ENCODE results near the gene DCXR. TPM values are rescaled to one million over a fixed set of nuclear protein-coding genes. Genes with fewer than 3 reads are reported as not detected.
A peak's percentile ranks its signal among the peaks of the same experiment; 100 is the strongest.

Gene DCXR
- total RNA-seq, 2 experiments from 2014 or later: 103 to 119 TPM

DNA sequence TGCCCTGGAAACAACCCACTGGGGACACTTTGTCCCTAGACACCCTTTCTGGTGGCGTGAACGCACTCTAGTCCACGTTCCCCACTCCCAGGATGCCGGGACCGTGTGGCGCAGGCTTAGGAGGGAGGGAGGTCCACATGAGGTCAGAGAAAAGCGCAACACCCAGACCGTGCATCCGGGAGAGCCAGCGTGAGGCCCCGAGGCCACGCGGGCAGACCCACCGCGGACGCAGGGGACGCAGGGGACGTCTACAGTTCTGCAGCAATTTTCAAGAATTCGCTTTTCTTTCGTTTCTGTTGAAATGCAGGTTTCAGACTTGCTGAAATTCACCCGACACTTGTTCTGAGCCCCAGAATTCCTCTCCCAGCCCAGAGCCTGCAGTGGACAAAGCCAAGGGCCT, 9.4 kb upstream of the DCXR start:
- CTCF ChIA-PET: no interaction called here

DNA sequence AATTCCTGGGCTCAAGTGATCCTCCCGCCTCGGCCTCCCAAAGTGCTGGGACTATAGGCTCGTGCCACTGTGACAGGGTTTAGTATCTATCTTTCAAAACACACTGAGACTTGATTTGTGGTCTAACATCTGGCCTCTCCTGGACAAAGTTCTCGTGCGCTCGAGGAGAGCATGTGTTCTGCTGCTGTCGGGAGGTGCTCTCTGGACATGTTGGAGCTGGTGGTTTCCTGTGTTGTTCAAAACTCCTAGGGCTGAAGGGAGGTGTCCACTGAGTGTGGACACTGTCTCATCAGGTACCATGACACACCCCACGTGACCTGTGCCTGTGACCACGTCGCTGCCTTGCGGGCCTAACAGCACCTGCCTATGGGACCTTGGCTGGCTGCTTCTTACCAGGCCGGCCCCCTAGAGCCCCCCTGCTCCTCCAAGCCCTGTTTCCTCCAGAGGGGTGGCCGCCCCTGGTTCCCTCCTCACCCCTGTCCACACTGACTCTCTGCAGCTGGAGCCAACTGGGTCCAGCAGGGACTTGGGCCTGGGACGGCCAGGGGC, 8.5 kb upstream of the DCXR start:
- Mint-ChIP-seq H3K4me3 (no peak overlapping the region), H3K4me1 (ENCODE audit: low read depth) (peaks cover 14% of the 10 kb centered on the region)

More for the DNA sequence above, 9.4 kb upstream of the DCXR start:
- intact Hi-C loops (cut with DNase I, micrococcal nuclease): no loop called here
- TF ChIP-seq, protein P1, sequence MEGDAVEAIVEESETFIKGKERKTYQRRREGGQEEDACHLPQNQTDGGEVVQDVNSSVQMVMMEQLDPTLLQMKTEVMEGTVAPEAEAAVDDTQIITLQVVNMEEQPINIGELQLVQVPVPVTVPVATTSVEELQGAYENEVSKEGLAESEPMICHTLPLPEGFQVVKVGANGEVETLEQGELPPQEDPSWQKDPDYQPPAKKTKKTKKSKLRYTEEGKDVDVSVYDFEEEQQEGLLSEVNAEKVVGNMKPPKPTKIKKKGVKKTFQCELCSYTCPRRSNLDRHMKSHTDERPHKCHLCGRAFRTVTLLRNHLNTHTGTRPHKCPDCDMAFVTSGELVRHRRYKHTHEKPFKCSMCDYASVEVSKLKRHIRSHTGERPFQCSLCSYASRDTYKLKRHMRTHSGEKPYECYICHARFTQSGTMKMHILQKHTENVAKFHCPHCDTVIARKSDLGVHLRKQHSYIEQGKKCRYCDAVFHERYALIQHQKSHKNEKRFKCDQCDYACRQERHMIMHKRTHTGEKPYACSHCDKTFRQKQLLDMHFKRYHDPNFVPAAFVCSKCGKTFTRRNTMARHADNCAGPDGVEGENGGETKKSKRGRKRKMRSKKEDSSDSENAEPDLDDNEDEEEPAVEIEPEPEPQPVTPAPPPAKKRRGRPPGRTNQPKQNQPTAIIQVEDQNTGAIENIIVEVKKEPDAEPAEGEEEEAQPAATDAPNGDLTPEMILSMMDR (IDR thresholded peaks at IDR 0.05): no peak
- H3K4me3 Mint-ChIP-seq: peak overlapping the region; percentile 71
- Histone ChIP-seq H3K9me3 (ENCODE audit: control insufficient read depth in 1 of 2, insufficient read depth in 1 of 2, low read length in 2 of 2) (no peaks in the 10 kb centered on the region), H3K4me3 (ENCODE audit: low read length) (no peak overlapping the region), H3K27ac (ENCODE audit: low read depth in 1 of 2, low read length in 2 of 2) (no peak overlapping the region), H3K27me3 (ENCODE audit: control insufficient read depth in 1 of 2, insufficient read depth in 2 of 2, low read length in 2 of 2) (no peaks in the 10 kb centered on the region), H3K4me1 (ENCODE audit: insufficient read depth, low read length) (peaks cover 17% of the 10 kb centered on the region), H3K36me3 (ENCODE audit: insufficient read depth, low read length) (peaks cover 5% of the 10 kb centered on the region)
- POLR2A ChIA-PET: no interaction called here
- DNase-seq: no peak
- H3K9me3 Mint-ChIP-seq: no peaks in the 10 kb centered on the region
- no peak overlapping the region for H3K27ac Mint-ChIP-seq
- peaks cover 14% of the 10 kb centered on the region for H3K4me1 Mint-ChIP-seq (ENCODE audit: low read depth)
- H3K27me3 Mint-ChIP-seq: no peaks in the 10 kb centered on the region
- no peak for ATAC-seq (ENCODE audit: poor library complexity)
- H3K36me3 Mint-ChIP-seq (ENCODE audit: low read depth): peaks cover 9% of the 10 kb centered on the region

DNA sequence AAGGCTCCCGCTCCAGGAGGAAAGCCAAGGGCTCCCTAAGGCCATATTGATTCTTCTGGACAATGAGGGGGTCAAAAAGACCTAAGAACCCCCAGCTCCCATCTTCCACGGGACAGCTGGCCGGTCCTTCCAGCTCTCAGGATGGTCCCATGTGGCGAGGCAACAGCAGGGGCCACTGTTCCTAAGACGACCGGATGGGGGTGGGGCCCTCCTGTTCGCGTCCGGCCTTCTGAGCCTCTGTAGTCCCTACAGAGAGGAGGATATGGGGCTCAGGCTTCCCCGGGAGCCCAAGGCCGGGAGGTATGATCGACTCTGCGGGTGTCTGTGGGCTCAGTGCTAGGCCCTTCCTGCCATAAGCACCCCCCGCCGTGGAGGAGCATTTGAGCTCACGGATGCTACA, 6.0 kb upstream of the DCXR start:
- no peak for ATAC-seq (ENCODE audit: poor library complexity)
- Mint-ChIP-seq H3K36me3 (ENCODE audit: low read depth) (peaks cover 9% of the 10 kb centered on the region), H3K4me3 (no peak overlapping the region), H3K4me1 (ENCODE audit: low read depth) (peaks cover 6% of the 10 kb centered on the region), H3K27me3 (no peaks in the 10 kb centered on the region), H3K27ac (no peak overlapping the region), H3K9me3 (no peaks in the 10 kb centered on the region)
- CTCF ChIA-PET: no interaction called here
- no peak for DNase-seq
- Histone ChIP-seq H3K4me3 (ENCODE audit: low read length) (no peak overlapping the region), H3K27me3 (ENCODE audit: control insufficient read depth in 1 of 2, insufficient read depth in 2 of 2, low read length in 2 of 2) (no peaks in the 10 kb centered on the region), H3K36me3 (ENCODE audit: insufficient read depth, low read length) (peaks cover 5% of the 10 kb centered on the region), H3K27ac (ENCODE audit: low read depth in 1 of 2, low read length in 2 of 2) (no peak overlapping the region), H3K9me3 (ENCODE audit: control insufficient read depth in 1 of 2, insufficient read depth in 1 of 2, low read length in 2 of 2) (no peaks in the 10 kb centered on the region), H3K4me1 (ENCODE audit: insufficient read depth, low read length) (no peaks in the 10 kb centered on the region)
- TF ChIP-seq, protein P1 (IDR thresholded peaks at IDR 0.05): no peak
- POLR2A ChIA-PET: no interaction called here
- intact Hi-C loops (cut with DNase I, micrococcal nuclease): no loop called here

More for the DNA sequence above, 8.5 kb upstream of the DCXR start:
- Histone ChIP-seq H3K4me3 (ENCODE audit: low read length) (no peak overlapping the region), H3K4me1 (ENCODE audit: insufficient read depth, low read length) (peaks cover 15% of the 10 kb centered on the region), H3K27me3 (ENCODE audit: control insufficient read depth in 1 of 2, insufficient read depth in 2 of 2, low read length in 2 of 2) (no peaks in the 10 kb centered on the region), H3K36me3 (ENCODE audit: insufficient read depth, low read length) (peaks cover 5% of the 10 kb centered on the region), H3K27ac (ENCODE audit: low read depth in 1 of 2, low read length in 2 of 2) (no peak overlapping the region), H3K9me3 (ENCODE audit: control insufficient read depth in 1 of 2, insufficient read depth in 1 of 2, low read length in 2 of 2) (no peaks in the 10 kb centered on the region)
- TF ChIP-seq, protein P1 (IDR thresholded peaks at IDR 0.05): no peak
- DNase-seq: no peak
- POLR2A ChIA-PET: no interaction called here
- intact Hi-C loops (cut with DNase I, micrococcal nuclease): no loop called here
- H3K36me3 Mint-ChIP-seq (ENCODE audit: low read depth): peaks cover 9% of the 10 kb centered on the region
- no peaks in the 10 kb centered on the region for H3K9me3 Mint-ChIP-seq
- H3K27ac Mint-ChIP-seq: no peak overlapping the region
- H3K27me3 Mint-ChIP-seq: no peaks in the 10 kb centered on the region
- no peak for ATAC-seq (ENCODE audit: poor library complexity)
- CTCF ChIA-PET: no interaction called here
